Pulmonary artery endothelial cell (primary cell): ENCODE measurements around the gene CCNT1. TPM values are rescaled to one million over a fixed set of nuclear protein-coding genes. Genes with fewer than 3 reads are reported as not detected.
A peak's percentile ranks its signal among the peaks of the same experiment; 100 is the strongest.
"Not testable (repeated sequence)": the region's sequence is repeated elsewhere in the genome, so short reads cannot be mapped to it uniquely, and the experiment has no call there.

Source experiments
- DNase-seq: peaks from one replicate; pipeline ENCODE4 v3.0.0-alpha.2; 2011; ENCODE audit warnings: low read depth, low spot score
- total RNA-seq: library from RNA; depleted of rRNA; stranded (reverse); fragments of >200 nt; gene quantifications from 2 replicates; pipeline ENCODE4 v1.2.3, GENCODE V29; 2014

Gene CCNT1
- 20.5 and 28.9 TPM in 2 replicates for total RNA-seq

DNA sequence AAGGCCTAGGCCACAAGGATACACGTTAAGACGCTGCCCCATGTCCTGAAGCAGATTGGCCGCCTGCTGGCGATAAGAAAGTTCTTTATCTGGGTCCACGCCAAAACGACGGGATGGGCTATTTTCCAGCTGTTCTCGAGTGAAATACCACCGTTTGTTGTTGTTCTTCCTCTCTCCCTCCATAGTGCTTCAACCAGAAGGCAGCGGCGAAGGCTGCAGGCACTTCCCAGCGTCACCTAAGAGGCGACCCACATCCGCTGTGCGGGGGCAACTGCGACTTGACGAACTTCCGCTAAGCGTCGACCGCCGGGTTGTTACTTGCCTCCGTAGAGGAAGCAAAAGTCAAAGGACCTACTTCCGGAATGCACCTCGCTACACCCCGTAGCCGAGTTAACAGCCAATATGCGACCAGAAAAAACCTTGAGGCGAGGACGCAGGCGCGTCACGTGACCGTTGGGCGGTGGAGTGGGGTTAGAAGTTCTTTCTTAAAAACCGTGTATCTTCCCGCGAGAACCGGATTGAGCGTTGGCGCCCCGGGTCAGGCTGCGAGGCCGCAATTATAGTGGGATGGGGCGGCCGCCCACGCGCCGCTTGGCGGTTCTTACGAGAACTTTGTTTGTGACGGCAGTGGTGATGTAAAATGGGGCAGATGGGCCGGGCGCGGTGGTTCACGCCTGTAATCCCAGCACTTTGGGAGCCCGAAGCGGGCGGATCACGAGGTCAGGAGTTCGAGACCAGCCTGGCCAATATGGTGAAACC lies at the start of gene CCNT1:
CCNT1 (minus strand) TSS at position 215 of the 759 bp plus-strand sequence; CDS start at position 183, 32 bp downstream.
- peak; percentile 99 for DNase-seq

DNA sequence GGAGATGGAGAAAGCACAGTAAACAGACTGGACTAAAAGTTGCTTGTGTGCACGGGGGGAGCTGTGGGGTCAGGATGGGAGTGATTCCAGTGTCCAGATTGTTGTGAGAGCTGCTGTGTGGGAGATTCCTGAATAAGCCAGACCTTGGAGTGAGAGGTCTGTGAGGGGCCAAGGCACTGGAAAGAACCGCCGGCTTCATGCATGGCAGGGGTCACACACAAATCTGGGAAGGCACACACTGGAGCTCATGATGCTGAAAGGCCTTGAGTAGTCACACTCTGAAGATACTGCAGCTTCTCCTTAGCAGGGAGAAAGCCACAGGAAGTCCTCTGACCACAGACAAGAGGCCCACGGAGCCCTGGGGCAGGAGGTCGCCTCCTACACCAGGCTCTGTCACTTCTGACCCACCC lies 49.3 kb upstream of the CCNT1 start:
- DNase-seq = no peak

DNA sequence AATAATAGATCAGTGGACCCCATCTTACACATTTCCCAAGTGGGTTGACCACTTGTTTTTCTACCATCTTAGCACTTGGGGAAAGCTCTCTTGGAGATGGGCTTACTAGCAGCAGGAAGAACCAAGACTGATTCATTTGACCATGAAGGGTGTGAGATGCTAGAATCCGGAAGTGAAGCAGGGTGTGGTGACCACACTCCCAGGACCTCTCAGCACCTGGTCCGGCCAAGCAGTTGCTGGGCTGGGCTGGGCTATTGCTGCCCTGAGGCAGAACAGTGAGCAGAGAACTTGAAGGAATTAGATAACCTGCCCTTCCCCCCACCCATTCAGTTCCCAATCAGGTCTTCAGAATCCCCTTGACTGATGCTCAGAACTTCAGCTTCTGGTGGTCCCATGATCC lies 48.0 kb upstream of the CCNT1 start:
- DNase-seq = no peak

DNA sequence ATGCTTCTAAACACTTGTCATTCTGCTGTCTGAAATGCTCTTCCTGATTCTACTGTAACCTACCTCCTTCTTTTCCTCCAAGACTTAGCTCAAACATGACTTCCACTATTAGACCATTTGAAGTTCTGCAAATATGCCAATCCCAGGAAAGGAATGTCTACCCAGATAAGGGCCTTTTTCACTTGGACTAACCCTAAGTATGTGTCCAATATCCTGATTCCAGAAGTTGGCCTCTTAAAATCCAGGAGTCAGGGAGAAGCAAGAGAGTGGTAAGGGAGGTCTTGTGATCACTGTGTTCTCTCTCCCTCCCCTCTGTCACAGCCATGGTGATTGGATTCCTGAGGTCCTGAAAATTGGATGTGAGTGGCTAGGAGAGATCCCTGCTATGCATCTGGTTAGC lies 42.2 kb upstream of the CCNT1 start:
- no peak for DNase-seq

DNA sequence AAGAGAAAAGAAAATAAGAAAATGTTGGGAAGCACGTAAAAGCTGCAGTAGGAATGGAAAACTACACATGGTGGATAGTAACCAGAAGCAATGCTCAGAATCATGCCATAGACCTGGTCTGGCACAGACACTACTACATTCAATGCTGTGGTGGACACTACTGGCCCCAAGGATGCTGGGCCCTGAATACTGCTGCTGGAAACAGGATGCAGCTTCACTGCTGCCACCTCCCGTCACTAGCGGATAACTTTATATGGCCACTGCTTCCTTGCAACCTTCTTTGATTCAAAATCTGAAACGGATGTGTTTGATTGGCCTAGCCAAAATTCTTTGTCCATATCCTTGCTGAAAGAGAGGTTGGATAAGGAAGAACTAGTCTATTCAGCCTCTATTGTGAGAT lies 41.7 kb upstream of the CCNT1 start:
- DNase-seq = no peak

DNA sequence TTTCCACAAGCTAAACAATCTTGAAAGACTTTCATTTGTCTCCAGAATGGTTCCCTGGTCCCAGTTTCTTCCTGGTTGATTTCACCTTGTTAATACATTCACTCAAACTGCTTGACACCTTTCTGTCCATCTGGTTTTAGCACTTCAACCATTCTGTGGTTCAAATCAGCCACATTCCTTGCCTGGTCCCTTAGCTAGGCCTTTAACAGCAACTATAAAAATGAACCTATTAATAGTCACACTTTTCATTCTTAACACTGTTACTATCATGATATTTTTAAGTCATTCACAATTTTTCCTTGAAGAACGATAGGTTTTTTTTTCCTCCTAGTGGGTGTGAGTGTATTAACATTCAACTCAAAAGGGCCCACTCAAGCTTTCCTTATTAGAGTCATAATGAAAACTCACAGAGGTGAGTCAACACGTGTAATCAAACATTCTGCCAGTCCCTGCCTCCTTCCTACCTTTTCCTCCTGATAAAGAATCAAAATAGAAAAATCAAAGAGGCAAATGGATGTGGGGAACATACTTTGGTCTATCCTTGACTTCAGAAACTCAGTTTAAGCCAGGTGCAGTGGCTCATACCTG lies 34.4 kb upstream of the CCNT1 start:
- DNase-seq = no peak

DNA sequence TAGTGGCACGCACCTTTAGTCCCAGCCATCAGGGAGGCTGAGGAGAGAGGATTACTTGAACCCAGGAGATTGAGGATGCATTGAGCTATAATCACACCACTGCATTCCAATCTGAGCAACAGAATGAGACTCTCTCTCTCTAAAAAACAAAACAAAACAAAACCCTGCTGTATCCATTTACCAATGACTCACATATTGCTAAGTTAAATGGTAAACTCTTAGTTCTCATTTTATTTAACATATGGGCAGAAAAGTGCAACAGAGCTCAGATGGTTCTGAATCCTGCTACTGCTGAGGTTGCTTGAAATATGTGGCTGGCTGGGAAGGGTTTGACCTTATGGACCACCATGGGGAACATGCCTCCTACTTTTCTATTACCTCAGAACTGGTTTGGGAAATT lies 33.7 kb upstream of the CCNT1 start:
- no peak for DNase-seq

DNA sequence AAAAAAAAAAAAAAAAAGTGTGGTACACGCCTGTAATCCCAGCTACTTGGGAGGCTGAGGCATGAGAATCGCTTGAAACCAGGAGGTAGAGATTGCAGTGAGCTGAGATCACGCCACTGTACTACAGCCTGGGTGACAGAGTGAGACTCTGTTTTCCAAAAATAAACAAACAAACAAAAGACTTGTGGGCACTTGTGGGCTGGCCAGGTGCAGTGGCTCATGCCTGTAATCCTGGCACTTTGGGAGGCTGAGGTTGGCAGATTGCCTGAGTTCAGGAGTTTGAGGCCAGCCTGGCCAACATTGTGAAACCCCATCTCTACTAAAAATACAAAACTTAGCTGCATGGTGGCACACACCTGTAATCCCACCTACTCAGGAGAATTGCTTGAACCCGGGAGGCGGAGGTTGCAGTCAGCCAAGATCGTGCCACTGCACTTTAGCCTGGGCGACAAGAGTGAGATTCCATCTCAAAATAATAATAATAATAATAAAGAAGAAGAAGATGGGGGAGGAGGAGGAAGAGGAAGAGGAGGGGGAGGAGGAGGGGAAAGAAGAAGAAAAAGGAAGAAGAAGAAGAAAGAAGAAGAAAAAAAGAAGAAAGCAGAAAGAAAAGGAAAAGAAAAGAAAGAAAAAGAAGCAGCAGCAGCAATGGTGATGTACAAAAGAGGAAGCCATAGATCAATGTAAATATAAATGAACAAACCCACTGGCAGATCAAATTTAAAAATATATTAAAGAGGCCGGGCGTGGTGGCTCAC lies 27.9 kb upstream of the CCNT1 start:
- no peak for DNase-seq

DNA sequence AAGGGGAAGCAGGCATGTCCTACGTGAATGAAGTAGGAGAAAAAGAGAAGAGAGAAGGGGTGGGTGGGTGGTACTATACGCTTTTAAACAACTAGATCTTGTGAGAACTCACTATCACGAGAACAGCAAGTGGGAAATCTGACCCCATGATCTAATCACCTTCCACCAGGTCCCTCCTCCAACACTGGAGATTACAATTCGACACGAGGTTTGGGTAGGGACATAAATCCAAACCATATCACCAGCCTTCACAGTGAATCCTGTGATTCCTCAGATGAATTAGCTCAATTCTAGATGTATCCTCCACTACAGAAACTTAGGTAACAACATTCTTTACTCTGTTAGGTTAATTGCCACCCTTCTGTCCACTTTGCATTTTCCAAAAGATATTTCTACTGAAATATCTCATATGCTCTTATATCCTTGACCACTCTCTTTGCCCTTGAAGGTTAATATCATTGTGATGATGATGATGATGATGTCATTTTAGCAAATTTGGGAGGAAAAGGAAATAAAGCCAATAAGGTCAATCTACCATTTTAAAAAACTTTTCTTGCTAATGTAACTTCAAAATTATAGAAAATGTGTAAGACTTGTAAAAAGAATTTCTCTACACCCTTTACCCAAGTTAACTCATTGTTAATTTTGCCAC lies 23.2 kb upstream of the CCNT1 start:
- DNase-seq = no peak

DNA sequence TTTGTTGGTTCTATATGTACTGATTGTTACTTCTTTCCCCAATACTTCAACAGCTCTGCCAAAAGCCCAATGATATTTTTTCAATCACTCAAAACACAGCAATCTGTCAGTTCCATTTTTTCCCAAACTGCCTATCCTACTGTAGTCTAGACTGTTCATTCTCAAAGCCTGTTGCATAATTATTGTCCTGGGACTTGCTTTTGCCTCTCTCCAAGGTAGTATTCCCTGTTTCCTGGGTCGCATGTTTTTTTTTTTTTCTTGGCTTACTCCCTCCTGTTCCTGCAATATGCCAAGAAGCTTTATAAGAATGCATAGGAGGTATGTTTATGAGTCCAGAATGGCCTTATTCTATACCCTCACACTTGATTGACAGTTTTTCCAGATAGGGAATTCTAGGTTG lies 19.9 kb upstream of the CCNT1 start:
- no peak for DNase-seq

DNA sequence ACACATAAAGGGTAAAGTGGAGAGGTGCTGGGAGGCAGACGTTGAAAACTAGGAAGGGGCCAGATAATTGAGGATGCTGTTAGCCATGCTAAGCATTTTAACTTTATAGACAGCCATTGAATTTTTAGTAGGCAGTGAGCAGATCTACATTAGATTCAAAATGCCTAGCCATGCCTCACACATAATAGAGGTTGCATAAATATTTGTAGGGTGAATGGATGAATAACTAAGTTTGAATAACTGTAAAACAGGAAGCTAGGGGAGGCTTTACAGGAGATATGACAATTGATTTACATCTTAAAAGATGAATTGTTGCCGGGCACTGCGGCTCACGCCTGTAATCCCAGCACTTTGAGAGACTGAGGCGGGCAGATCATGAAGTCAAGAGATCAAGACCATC lies 12.3 kb upstream of the CCNT1 start:
- DNase-seq = no peak

DNA sequence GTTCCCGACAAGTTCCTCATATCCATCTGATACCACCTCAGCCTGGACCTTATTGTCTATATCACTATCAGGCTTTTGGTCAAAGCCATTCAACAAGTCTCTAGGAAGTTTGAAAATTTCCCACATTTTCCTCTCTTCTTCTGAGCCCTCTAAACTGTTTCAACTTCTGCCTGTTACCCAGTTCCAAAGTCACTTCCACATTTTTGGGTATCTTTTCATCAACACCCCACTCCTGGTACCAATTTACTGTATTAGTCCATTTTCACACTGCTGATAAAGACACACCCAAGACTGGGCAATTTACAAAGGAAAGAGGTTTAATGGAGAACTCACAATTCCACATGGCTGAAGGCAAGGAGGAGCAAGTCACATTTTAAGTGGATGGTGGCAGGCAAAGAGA lies 4.2 kb upstream of the CCNT1 start:
- DNase-seq = not testable (repeated sequence)

DNA sequence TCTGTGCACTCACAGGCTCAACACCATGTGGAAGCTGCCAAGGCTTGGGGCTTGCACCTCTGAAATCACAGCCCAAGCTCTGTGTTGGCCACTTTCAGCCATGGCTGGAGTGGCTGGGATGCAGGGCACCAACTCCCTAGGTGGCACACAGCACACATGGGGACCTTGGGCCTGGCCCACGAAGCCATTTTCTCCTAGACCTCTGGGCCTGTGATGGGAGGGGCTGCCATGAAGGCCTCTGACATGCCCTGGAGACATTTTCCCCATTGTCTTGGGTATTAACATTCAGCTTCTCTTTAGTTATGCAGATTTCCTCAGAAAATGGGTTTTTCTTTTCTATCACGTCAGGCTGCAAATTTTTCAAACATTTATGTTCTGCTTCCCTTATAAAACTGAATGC lies 3.7 kb upstream of the CCNT1 start:
- DNase-seq = not testable (repeated sequence)

DNA sequence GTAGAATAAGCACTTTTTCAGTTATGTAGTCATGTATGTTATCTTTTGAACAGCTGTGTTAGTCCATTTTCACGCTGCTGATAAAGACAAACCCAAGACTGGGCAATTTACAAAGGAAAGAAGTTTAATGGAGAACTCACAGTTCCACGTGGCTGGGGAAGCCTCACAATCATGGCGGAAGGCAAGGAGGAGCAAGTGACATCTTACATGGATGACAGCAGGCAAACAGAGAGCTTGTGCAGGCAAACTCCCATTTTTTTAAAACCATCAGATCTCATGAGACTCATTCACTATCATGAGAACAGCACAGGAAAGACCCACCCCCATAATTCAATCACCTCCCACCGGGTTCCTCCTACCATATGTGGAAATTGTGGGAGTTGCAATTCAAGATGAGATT lies 2.5 kb upstream of the CCNT1 start:
- DNase-seq = not testable (repeated sequence)

DNA sequence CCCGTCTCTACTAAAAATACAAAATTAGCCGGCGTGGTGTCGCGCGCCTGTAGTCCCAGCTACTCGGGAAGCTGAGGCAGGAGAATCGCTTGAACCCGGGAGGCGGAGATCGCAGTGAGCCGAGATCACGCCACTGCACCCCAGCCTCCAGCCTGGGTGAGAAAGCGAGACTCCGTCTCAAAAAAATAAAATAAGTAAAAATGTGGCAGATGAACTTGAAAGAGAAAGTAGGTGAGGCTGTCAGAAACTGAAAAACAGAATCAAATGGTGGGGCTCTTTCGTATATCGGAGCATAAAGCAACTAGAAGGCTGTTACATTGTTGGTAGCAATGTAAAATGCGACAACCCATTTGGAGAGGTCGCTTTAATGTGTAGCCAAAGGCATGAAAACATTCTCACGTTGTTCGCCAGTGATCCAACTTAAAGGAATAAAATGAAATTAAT lies 767 bp upstream of the CCNT1 start:
- no peak for DNase-seq

DNA sequence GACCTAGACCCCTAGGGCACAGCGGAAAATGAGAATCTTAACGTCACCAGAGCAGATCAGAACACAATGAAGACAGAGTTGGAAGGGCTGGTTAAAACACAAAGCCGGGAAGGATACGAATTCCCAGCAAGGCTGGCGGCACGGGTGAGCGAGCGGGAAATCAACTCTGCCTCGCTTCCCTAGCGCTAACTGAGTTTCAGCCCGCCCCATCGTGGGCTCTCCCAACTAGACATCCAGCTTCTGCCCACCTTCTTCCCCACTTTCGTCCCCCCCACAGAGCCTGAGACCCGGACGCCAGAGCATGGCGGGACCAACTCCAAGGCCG lies 377 bp downstream of the CCNT1 start:
- no peak for DNase-seq

DNA sequence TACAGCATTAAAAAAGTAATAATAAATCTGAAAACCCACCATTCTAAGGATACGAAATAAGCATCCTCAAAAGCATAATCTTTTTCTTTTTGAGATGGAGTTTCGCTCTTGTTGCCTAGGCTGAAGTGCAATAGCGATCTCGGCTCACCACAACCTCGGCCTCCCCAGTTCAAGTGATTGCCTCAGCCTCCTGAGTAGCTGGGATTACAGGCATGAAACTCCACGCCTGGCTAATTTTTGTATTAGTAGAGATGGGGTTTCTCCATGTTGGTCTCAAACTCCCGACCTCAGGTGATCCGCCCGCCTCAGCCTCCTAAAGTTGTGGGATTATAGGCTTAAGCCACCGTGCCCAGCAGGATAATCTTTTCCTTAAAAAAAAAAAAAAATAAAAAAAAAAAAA lies 4.3 kb downstream of the CCNT1 start:
- DNase-seq = no peak

DNA sequence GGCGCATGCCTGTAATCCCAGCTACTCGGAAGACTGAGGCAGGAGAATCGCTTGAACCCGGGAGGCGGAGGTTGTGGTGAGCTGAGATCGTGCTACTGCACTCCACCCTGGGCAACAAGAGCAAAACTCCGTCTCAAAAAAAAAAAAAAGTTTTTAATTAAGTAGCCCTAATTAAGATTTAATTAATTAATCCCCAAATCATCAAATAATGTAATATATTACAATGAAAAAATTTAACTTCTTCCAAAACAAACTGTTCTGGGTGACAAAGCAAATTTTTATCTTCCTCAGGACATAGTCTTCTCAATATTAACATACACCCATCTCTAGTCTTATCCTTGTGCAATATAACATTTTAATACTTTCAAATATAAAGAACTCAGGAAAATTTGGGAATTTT lies 17.7 kb downstream of the CCNT1 start:
- DNase-seq = not testable (repeated sequence)

DNA sequence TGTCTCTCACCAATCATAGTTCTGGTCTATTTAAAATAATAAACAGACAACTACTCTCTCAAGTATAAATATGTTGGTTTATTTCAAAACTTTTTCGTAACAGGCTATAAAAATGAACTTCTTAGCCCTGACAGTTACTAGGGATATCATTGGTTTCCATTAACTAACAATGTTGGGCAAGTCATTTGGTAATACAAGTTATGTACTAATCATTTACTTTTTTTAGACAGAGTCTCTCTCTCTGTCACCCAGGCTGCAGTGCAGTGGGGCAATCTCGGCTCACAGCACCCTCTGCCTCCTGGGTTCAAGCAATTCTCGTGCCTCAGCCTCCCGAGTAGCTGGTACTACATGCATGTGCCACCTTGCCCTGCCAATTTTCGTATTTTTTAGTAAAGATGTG lies 19.9 kb downstream of the CCNT1 start:
- no peak for DNase-seq

DNA sequence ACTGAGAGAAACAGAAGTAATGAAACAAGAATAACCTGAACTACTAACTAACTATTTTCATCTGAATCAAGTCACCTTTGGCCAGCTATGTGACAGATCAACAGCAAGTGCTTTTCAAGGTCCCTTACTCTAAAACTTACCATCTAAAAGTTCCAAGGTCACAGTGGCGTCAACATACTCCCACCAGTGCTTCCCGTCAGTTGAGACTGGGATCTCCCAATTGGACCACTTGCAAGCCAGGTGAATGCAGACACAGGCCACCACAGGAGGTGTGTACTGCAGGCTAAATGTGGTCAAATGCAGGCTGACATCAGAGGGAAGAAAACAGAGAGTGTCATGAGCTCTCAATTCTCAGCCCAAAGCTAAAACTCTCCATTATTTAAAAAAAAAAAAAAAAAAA lies 20.6 kb downstream of the CCNT1 start:
- no peak for DNase-seq

DNA sequence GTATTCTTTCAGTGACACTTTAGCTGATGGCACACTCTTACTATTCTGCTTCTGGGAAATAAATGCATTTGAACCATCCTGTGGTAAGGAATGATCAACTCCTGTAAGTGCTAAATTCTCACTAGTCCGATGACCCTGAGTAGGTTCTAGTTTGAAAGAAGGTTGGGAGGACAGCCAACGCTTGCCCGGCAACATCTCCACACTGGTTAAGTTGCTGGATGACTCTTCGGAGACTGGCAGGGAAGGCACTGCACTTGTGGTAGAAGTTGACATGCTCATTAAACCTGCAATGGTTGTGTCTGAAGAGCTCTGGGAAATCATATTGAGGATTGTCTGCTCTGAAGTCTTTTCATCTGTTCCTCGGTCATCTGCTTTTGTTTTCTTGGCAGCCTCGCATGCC lies 22.5 kb downstream of the CCNT1 start:
- no peak for DNase-seq

DNA sequence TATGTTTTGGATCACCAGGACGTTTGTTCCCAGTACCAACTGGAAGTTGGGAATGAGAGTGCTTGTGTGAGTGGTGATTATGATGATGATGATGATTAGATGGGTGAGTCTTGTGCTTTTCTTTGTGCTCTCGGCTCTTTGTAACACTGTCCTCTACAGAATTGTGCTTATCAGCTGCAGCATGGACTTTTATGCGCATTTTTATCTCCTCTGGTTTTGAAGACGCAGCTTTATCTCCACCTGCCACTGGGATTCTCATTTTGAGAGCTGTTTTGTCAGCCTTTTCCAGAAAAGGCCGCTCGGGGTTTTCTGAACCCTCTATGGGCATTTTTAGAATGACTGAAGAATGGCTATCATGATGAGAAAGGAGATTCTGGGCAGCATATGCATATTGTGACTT lies 22.9 kb downstream of the CCNT1 start:
- no peak for DNase-seq
